Keratinocyte (primary cell): ENCODE results near the gene YIPF7. TPM values are rescaled to one million over a fixed set of nuclear protein-coding genes. Genes with fewer than 3 reads are reported as not detected.

Experiments used
- DNase-seq: peaks from one replicate; pipeline ENCODE4 v3.0.0-alpha.2; 2011; ENCODE audit warnings: low read depth, missing footprints, low spot score
- FAIRE-seq: peaks from 2 replicates; lab custom pipeline; 2011; peaks lifted over from hg19 to GRCh38; lab: Jason Lieb, UNC
- H2AFZ ChIP-seq: 2 replicates; pipeline ENCODE4 v1.6.0; 2012; ENCODE audit warnings: low read length, control low read depth, inconsistent platforms; ENCODE audit not compliant: control insufficient read depth
- H3K27ac ChIP-seq: 2 replicates; pipeline ENCODE4 v1.5.1; 2011; ENCODE audit warnings: low read length; ENCODE audit not compliant: control insufficient read depth, insufficient read depth
- H3K27me3 ChIP-seq: 3 replicates; pipeline ENCODE4 v1.6.0; 2011; ENCODE audit warnings: low read length; ENCODE audit not compliant: control insufficient read depth, insufficient read depth; ENCODE audit errors: extremely low read depth
- H3K36me3 ChIP-seq, 2 experiments: 2 replicates in 1 of 2; 3 replicates in 1 of 2; pipeline ENCODE4 v1.5.1; 2011; ENCODE audit warnings: low read length in 2 of 2, mild to moderate bottlenecking in 1 of 2; ENCODE audit not compliant: control insufficient read depth in 2 of 2, insufficient read depth in 2 of 2; ENCODE audit errors: extremely low read depth in 1 of 2
- H3K4me1 ChIP-seq: 3 replicates; pipeline ENCODE4 v1.5.1; 2011; ENCODE audit warnings: low read length; ENCODE audit not compliant: control insufficient read depth, insufficient read depth; ENCODE audit errors: extremely low read depth
- H3K4me2 ChIP-seq: 3 replicates; pipeline ENCODE4 v1.6.0; 2011; ENCODE audit warnings: low read depth, low read length; ENCODE audit not compliant: control insufficient read depth, insufficient read depth; ENCODE audit errors: extremely low read depth
- H3K4me3 ChIP-seq, 3 experiments: fragments of 200-600 bp in 1 of 3; sonication (generic) in 1 of 3; 2 replicates in 2 of 3; 3 replicates in 1 of 3; pipeline ENCODE4 v1.5.1; 2011 to 2016; ENCODE audit warnings: low read length in 3 of 3, mild to moderate bottlenecking in 3 of 3, control low read depth in 2 of 3, inconsistent platforms in 1 of 3, low read depth in 1 of 3, mixed read lengths in 1 of 3, mixed run types in 1 of 3, moderate library complexity in 1 of 3; ENCODE audit not compliant: control insufficient read depth in 2 of 3, insufficient read depth in 2 of 3; ENCODE audit errors: extremely low read depth in 1 of 3
- H3K79me2 ChIP-seq: 2 replicates; pipeline ENCODE4 v1.6.0; 2012; ENCODE audit warnings: low read length; ENCODE audit not compliant: control insufficient read depth, insufficient read depth
- H3K9ac ChIP-seq: 3 replicates; pipeline ENCODE4 v1.6.0; 2011; ENCODE audit warnings: low read length; ENCODE audit not compliant: control insufficient read depth, insufficient read depth; ENCODE audit errors: extremely low read depth
- H3K9me1 ChIP-seq: 3 replicates; pipeline ENCODE4 v1.6.0; 2011; ENCODE audit warnings: low read length; ENCODE audit not compliant: control insufficient read depth, insufficient read depth; ENCODE audit errors: extremely low read depth
- H3K9me3 ChIP-seq: 2 replicates; pipeline ENCODE4 v1.5.1; 2012; ENCODE audit warnings: low read depth, low read length; ENCODE audit not compliant: control insufficient read depth
- H4K20me1 ChIP-seq: 3 replicates; pipeline ENCODE4 v1.6.0; 2011; ENCODE audit warnings: low read length; ENCODE audit not compliant: control insufficient read depth, insufficient read depth; ENCODE audit errors: extremely low read depth
- EZH2 ChIP-seq: IDR thresholded peaks from one replicate; pipeline ENCODE4 v1.6.1; 2012; ENCODE audit warnings: inconsistent platforms, mild to moderate bottlenecking, low read length, moderate library complexity
- dilution Hi-C: fragments of 300-500 bp; cut with MboI; formaldehyde crosslinking; loops from one replicate; pipeline ENCODE4 v1.7.0; 2020; ENCODE audit warnings: low sequenced_read_pairs; ENCODE audit not compliant: extremely low pct_ligation_motif_present
- polyA plus RNA-seq, 5 experiments: library from polyadenylated mRNA; depleted of rRNA in 3 of 5; stranded (reverse) in 3 of 5; stranded (forward) in 1 of 5; unstranded in 1 of 5; fragments of >200 nt; gene quantifications; 1 replicate in 1 of 5; 2 replicates in 3 of 5; 3 replicates in 1 of 5; pipeline versions ENCODE4 v1.2.1 to v1.2.3, GENCODE V29; 2011 to 2012; ENCODE audit warnings: missing spikeins in 2 of 5, low read depth in 1 of 5, low replicate concordance in 1 of 5
- TF ChIP-seq, protein P1 (sequence below), 3 experiments: IDR thresholded peaks in 1 of 3; conservative IDR thresholded peaks in 1 of 3; optimal IDR thresholded peaks in 1 of 3; 2 replicates in 2 of 3; 3 replicates in 1 of 3; pipeline versions ENCODE3 to v1.5.1; 2011; ENCODE audit warnings: low read length in 3 of 3, mild to moderate bottlenecking in 3 of 3, moderate library complexity in 2 of 3, control low read depth in 1 of 3, inconsistent platforms in 1 of 3; ENCODE audit not compliant: insufficient read depth in 2 of 3; ENCODE audit errors: extremely low read depth in 1 of 3

YIPF7 gene
- polyA plus RNA-seq, 1 donor (not counting 4 experiments of a cell fraction or from before 2014, with no cell fraction given), result not detected

- Histone ChIP-seq H2AFZ (no peak overlapping the region), H3K9ac (no peak overlapping the region), H3K9me3 (no peaks in the 10 kb centered on the region), H3K27me3 (no peaks in the 10 kb centered on the region), H3K36me3 (no peaks in the 10 kb centered on the region), H3K4me1 (no peaks in the 10 kb centered on the region), H3K79me2 (no peaks in the 10 kb centered on the region), H4K20me1 (no peaks in the 10 kb centered on the region), H3K9me1 (no peaks in the 10 kb centered on the region), H3K4me2 (no peak overlapping the region), H3K27ac (no peak overlapping the region), H3K4me3 (no peak overlapping the region)
- no peak for DNase-seq
- no peak for FAIRE-seq
- no peak for TF ChIP-seq EZH2
- TF ChIP-seq, protein P1, sequence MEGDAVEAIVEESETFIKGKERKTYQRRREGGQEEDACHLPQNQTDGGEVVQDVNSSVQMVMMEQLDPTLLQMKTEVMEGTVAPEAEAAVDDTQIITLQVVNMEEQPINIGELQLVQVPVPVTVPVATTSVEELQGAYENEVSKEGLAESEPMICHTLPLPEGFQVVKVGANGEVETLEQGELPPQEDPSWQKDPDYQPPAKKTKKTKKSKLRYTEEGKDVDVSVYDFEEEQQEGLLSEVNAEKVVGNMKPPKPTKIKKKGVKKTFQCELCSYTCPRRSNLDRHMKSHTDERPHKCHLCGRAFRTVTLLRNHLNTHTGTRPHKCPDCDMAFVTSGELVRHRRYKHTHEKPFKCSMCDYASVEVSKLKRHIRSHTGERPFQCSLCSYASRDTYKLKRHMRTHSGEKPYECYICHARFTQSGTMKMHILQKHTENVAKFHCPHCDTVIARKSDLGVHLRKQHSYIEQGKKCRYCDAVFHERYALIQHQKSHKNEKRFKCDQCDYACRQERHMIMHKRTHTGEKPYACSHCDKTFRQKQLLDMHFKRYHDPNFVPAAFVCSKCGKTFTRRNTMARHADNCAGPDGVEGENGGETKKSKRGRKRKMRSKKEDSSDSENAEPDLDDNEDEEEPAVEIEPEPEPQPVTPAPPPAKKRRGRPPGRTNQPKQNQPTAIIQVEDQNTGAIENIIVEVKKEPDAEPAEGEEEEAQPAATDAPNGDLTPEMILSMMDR (optimal IDR thresholded peaks at IDR 0.05 in 1 of 3, IDR thresholded peaks at IDR 0.05 in 1 of 3, conservative IDR thresholded peaks at IDR 0.05 in 1 of 3; ENCODE audit: extremely low read depth in 1 of 3, insufficient read depth in 2 of 3, low read length in 3 of 3), result no peak
- dilution Hi-C loops, result no loop called here
Measured at GRCh38 chr4:44580231-44580630, 71.2 kb downstream of the YIPF7 start.

DNA sequence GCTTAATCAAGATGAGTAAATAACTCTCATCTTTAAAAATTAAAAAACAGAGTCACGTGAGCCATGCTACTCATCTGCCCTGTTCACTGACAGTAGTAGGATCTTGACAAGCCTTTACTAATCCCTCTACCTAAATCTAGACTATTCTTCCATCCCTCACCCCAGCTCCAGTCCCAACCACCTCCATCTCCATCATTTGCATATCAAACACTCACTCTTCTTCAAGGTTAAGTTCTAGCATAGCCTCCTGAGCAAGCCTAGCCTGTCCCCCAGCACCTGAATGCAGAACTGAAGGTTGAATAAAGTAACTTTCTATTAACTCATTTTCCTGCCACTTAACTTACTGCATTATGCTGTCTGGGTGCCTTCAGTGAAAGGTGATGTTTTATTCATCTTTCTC lies 72.5 kb downstream of the YIPF7 start:
- Histone ChIP-seq H4K20me1 (no peaks in the 10 kb centered on the region), H3K36me3 (no peaks in the 10 kb centered on the region), H3K9me3 (no peaks in the 10 kb centered on the region), H3K4me1 (no peaks in the 10 kb centered on the region), H3K9me1 (no peaks in the 10 kb centered on the region), H2AFZ (no peak overlapping the region), H3K27ac (no peak overlapping the region), H3K9ac (no peak overlapping the region), H3K4me2 (no peak overlapping the region), H3K79me2 (no peaks in the 10 kb centered on the region), H3K4me3 (no peak overlapping the region), H3K27me3 (no peaks in the 10 kb centered on the region)
- FAIRE-seq, result no peak
- no peak for TF ChIP-seq EZH2
- TF ChIP-seq, protein P1 (optimal IDR thresholded peaks at IDR 0.05 in 1 of 3, IDR thresholded peaks at IDR 0.05 in 1 of 3, conservative IDR thresholded peaks at IDR 0.05 in 1 of 3; ENCODE audit: extremely low read depth in 1 of 3, insufficient read depth in 2 of 3, low read length in 3 of 3), result no peak
- no peak for DNase-seq
- dilution Hi-C loops, result no loop called here

Other genes starting within 250 kb of the YIPF7 start
- 0.71 to 1.9 TPM (median 0.97 TPM) in 3 replicates for gene KCTD8, start 202.8 kb downstream of the YIPF7 start, polyA plus RNA-seq
- gene GUF1, start 26.8 kb upstream of the YIPF7 start, polyA plus RNA-seq, result 11.9 to 24.3 TPM (median 16.8 TPM) in 3 replicates
- 15.2 to 22.6 TPM (median 16.2 TPM) in 3 replicates for gene GNPDA2, start 74.9 kb upstream of the YIPF7 start, polyA plus RNA-seq